ENCODE measurements around the gene IFNA4. TPM values are rescaled to one million over a fixed set of nuclear protein-coding genes. Genes with fewer than 3 reads are reported as not detected.
"Not testable (repeated sequence)": the region's sequence is repeated elsewhere in the genome, so short reads cannot be mapped to it uniquely, and the experiment has no call there.

Gene IFNA4
- total RNA-seq, 1 experiment from 2014 or later = not detected

- intact Hi-C loops (cut with micrococcal nuclease) = loop anchor here (5.0 kb wide), 1 partner anchor 592 kb away; no protein-coding TSS in a partner anchor
- ChIA-PET CTCF (interaction anchor here (0.6 to 2.1 kb wide), 25 partner anchors 10 to 947 kb away, joined by 3 to 24 read pairs (median 4); partner anchors contain the start of gene IFNA14), POLR2A (interaction anchor here (0.6 to 1.2 kb wide), 2 partner anchors 18 to 325 kb away, joined by 4 to 6 read pairs; no protein-coding TSS in a partner anchor), RAD21 (ENCODE audit: low non-redundant PET in 1 of 2, low total read pairs in 2 of 2, uncharacterized antibody in 2 of 2, unreplicated experiment in 2 of 2) (interaction anchor here in 1 of 2 experiments (0.6 kb wide), 1 partner anchor 18 kb away, joined by 3 read pairs; no protein-coding TSS in a partner anchor)
- BruUV-seq (replicated peaks); H3K36me3 ChIP-seq (ENCODE audit: control insufficient read depth in 1 of 2, insufficient read depth in 2 of 2, low read length in 2 of 2); H3K9me2 ChIP-seq (ENCODE audit: insufficient read depth); H3K79me2 ChIP-seq (ENCODE audit: insufficient read depth, low read length); H3K27me3 ChIP-seq (ENCODE audit: insufficient read depth, low read length); H3K9me3 ChIP-seq (ENCODE audit: control insufficient read depth in 1 of 2, insufficient read depth in 1 of 2, low read depth in 1 of 2, low read length in 2 of 2); H3K4me1 ChIP-seq (ENCODE audit: control insufficient read depth in 1 of 2, insufficient read depth in 2 of 2, low read length in 2 of 2); H3K4me3 ChIP-seq (replicated peaks in 1 of 2; ENCODE audit: low read depth in 1 of 2, low read length in 2 of 2); H4K20me1 ChIP-seq (ENCODE audit: insufficient read depth); H3K9ac ChIP-seq (ENCODE audit: low read length); H3K27ac ChIP-seq (ENCODE audit: low read depth, low read length): not testable (repeated sequence)
- peak overlapping the region; percentile 45 for H3K4me2 ChIP-seq (ENCODE audit: low read length)
- peak overlapping the region; percentile 60 for H2AFZ ChIP-seq (ENCODE audit: low read depth, low read length, poor library complexity, severe bottlenecking)
- TF ChIP-seq RAD21 (IDR thresholded peaks at IDR 0.05; ENCODE audit: low read depth) = peak; percentile 71
- peak; percentile 36 to 70 (median 60); a peak in 5 of 6 replicates for TF ChIP-seq CTCF (IDR thresholded peaks at IDR 0.05 in 2 of 3, conservative IDR thresholded peaks at IDR 0.05 in 1 of 3; ENCODE audit: borderline replicate concordance in 1 of 3, insufficient read depth in 1 of 3, low read depth in 2 of 3, low read length in 2 of 3)
- DNase-seq (ENCODE audit: low read depth, low spot score) = peak; percentile 8
- peak; percentile 98 for ATAC-seq
These were observed 7.7 kb upstream of the IFNA4 start for GRCh38 chr9:21194867-21195776.
